OCI-LY7 (cell line): ENCODE results near the gene SLC19A1. TPM values are rescaled to one million over a fixed set of nuclear protein-coding genes. Genes with fewer than 3 reads are reported as not detected.

Source experiments
- BruUV-seq: library from RNA; stranded (reverse); fragments of 400-500 nt; replicated peaks from 2 replicates; lab custom pipeline; 2021; lab: Mats Ljungman, UMichigan
- CTCF ChIA-PET: fragments of 300-600 bp; sonication (Branson Sonifier 250); formaldehyde crosslinking; loops from one replicate; lab custom pipeline; 2022; ENCODE audit warnings: antibody characterized with exemption; ENCODE audit not compliant: unreplicated experiment; lab: Charles Lee
- POLR2A ChIA-PET: fragments of 300-600 bp; sonication (Branson Sonifier 250); formaldehyde crosslinking; loops from one replicate; lab custom pipeline; 2022; ENCODE audit warnings: antibody characterized with exemption; lab: Charles Lee
- DNase-seq: peaks from one replicate; pipeline ENCODE4 v3.0.0-alpha.2; 2015; ENCODE audit warnings: low spot score
- H2AFZ ChIP-seq: fragments of 200-600 bp; sonication (generic), shearing (Covaris generic); 2 replicates; pipeline ENCODE4 v1.6.1; 2014; ENCODE audit warnings: mild to moderate bottlenecking, antibody characterized with exemption, low read length, moderate library complexity
- H3K27ac ChIP-seq: fragments of 200-600 bp; sonication (generic); 2 replicates; pipeline ENCODE4 v1.5.1; 2014; ENCODE audit warnings: mixed run types, low read depth, mild to moderate bottlenecking, moderate library complexity, low read length, inconsistent platforms; ENCODE audit not compliant: poor library complexity, severe bottlenecking
- H3K36me3 ChIP-seq: fragments of 200-600 bp; sonication (generic); 2 replicates; pipeline ENCODE4 v1.6.1; 2014; ENCODE audit warnings: mild to moderate bottlenecking, antibody characterized with exemption, low read length, moderate library complexity, mixed read lengths; ENCODE audit not compliant: insufficient read depth
- H3K4me1 ChIP-seq: fragments of 200-600 bp; sonication (generic); 2 replicates; pipeline ENCODE4 v1.5.1; 2014; ENCODE audit warnings: mild to moderate bottlenecking, low read length; ENCODE audit not compliant: insufficient read depth, poor library complexity, severe bottlenecking
- H3K4me2 ChIP-seq: fragments of 200-600 bp; sonication (generic); 2 replicates; pipeline ENCODE4 v1.6.1; 2014; ENCODE audit warnings: mild to moderate bottlenecking, low read length
- H3K4me3 ChIP-seq: fragments of 200-600 bp; sonication (generic); 2 replicates; pipeline ENCODE4 v1.5.1; 2014; ENCODE audit warnings: mild to moderate bottlenecking, low read depth, low read length; ENCODE audit not compliant: poor library complexity, severe bottlenecking
- H3K79me2 ChIP-seq: fragments of 200-600 bp; sonication (generic); 2 replicates; pipeline ENCODE4 v1.6.1; 2016; ENCODE audit warnings: low read depth, mild to moderate bottlenecking, low read length, moderate library complexity, mixed read lengths; ENCODE audit not compliant: insufficient read depth
- H3K9me2 ChIP-seq: fragments of 200-600 bp; sonication (generic); 2 replicates; pipeline ENCODE4 v1.6.1; 2016; ENCODE audit warnings: mild to moderate bottlenecking, low read length, mixed read lengths; ENCODE audit not compliant: insufficient read depth
- H3K9me3 ChIP-seq: fragments of 200-600 bp; sonication (generic); 2 replicates; pipeline ENCODE4 v1.6.1; 2014; ENCODE audit warnings: mild to moderate bottlenecking, mixed run types, low read length, mixed read lengths
- H4K20me1 ChIP-seq: fragments of 200-600 bp; sonication (generic); 2 replicates; pipeline ENCODE4 v1.6.1; 2014; ENCODE audit warnings: mild to moderate bottlenecking, antibody characterized with exemption, low read length, moderate library complexity, mixed read lengths; ENCODE audit not compliant: insufficient read depth
- EZH2phosphoT487 ChIP-seq: fragments of 200-600 bp; sonication (generic); IDR thresholded peaks from 2 replicates; pipeline ENCODE4 v1.6.1; 2018; ENCODE audit warnings: low read depth, borderline replicate concordance, mild to moderate bottlenecking, mixed run types, antibody characterized with exemption, low read length, moderate library complexity, mixed read lengths
- intact Hi-C: fragments of 100-400 bp; cut with micrococcal nuclease; formaldehyde crosslinking; loops from one replicate; pipeline ENCODE4 v1.10.0; 2022; ENCODE audit not compliant: unreplicated experiment
- total RNA-seq, 2 experiments: library from RNA; depleted of rRNA in 1 of 2; stranded (reverse); fragments of >200 nt in 1 of 2; shearing (Covaris generic) in 1 of 2; gene quantifications; 2 replicates each; pipeline ENCODE4 v1.2.3, GENCODE V29; 2014 to 2022
- TF ChIP-seq, protein P1 (sequence below): fragments of 200-600 bp; sonication (generic); conservative IDR thresholded peaks from 2 replicates; pipeline ENCODE4 v1.5.1; 2014; ENCODE audit warnings: mild to moderate bottlenecking, antibody characterized with exemption, low read length, moderate library complexity, mixed read lengths

The SLC19A1 gene
- total RNA-seq, 2 experiments from 2014 or later: 17.9 to 41.2 TPM

DNA sequence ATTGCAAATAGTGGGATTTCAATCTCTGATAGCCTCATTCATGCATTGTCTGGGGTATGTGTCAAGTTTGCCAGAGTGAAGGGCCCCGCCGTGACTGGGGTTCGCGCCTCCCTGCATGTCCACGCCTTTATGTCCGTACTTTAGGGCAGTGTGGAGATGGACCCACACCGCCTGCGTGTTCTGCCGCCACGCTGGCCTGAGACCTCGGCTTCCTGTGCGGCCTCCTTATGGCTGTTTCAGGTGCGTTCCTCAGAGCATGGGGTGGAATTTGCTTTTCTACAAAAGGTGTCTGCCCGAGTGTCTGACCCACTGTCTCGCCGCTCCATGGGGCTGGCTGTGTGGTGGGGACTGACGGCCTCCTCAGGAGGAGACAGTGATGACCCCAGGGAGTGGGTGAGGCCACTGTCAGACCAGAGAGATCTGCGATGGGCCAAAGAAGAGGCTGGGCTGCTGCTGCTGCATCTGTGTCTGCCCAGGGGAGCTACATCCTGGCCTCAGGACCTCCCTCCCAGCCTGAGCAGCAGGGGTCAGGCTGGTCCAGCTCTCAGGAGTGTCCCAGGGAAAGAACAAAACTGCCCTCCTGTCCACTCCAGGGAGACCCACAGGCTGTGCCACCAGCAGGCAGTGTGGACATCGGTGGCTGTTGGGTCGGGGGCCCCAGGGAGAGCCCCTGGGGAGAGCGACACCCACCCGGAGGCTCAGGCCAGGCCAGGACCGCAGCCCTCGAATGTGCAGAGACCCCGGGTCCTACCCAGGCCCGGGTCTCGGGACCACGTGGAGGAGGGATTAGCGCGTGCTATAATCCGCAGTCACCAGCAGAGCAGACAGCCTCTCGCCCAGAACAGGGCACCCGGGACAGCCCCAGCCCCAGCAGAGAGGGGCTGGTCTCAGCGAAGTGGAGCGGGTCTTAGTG is 9.8 kb upstream of the SLC19A1 start:
- CTCF ChIA-PET: no interaction called here
- BruUV-seq: no TSS peak
- Histone ChIP-seq H3K9me3 (no peaks in the 10 kb centered on the region), H3K9me2 (no peaks in the 10 kb centered on the region), H3K4me2 (no peak overlapping the region), H2AFZ (no peak overlapping the region), H4K20me1 (no peaks in the 10 kb centered on the region), H3K4me3 (no peak overlapping the region), H3K36me3 (no peaks in the 10 kb centered on the region), H3K4me1 (peaks cover 25% of the 10 kb centered on the region), H3K27ac (no peak overlapping the region), H3K79me2 (no peaks in the 10 kb centered on the region)
- DNase-seq: no peak
- POLR2A ChIA-PET: no interaction called here
- intact Hi-C loops: no loop called here
- no peak for TF ChIP-seq EZH2phosphoT487
- TF ChIP-seq, protein P1, sequence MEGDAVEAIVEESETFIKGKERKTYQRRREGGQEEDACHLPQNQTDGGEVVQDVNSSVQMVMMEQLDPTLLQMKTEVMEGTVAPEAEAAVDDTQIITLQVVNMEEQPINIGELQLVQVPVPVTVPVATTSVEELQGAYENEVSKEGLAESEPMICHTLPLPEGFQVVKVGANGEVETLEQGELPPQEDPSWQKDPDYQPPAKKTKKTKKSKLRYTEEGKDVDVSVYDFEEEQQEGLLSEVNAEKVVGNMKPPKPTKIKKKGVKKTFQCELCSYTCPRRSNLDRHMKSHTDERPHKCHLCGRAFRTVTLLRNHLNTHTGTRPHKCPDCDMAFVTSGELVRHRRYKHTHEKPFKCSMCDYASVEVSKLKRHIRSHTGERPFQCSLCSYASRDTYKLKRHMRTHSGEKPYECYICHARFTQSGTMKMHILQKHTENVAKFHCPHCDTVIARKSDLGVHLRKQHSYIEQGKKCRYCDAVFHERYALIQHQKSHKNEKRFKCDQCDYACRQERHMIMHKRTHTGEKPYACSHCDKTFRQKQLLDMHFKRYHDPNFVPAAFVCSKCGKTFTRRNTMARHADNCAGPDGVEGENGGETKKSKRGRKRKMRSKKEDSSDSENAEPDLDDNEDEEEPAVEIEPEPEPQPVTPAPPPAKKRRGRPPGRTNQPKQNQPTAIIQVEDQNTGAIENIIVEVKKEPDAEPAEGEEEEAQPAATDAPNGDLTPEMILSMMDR: no peak

DNA sequence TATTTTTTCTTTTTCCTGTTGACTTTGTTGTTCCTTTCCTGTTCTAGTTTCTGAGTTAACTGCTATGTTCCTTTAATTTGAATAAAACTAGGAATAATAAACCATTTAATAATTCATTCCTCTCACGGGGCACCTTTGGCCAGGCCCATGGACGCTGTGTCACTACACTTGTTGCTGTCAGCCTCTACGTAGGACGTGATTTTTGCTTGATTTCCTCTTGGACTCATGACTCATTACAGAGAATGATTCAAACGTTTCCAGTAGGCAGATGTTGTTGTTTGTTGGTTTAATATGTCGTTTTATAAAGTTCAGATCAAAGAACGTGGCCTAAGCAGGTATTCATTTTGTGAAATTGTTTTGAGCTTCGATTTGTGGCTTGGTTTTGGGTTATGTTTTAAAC is 9.1 kb upstream of the SLC19A1 start:
- intact Hi-C loops: no loop called here
- peaks cover 25% of the 10 kb centered on the region for H3K4me1 ChIP-seq
- H3K36me3 ChIP-seq: no peaks in the 10 kb centered on the region
- no peaks in the 10 kb centered on the region for H4K20me1 ChIP-seq
- H3K4me2 ChIP-seq: no peak overlapping the region
- no peak for TF ChIP-seq EZH2phosphoT487
- TF ChIP-seq, protein P1: no peak
- no peak for DNase-seq
- ChIA-PET POLR2A (no interaction called here), CTCF (no interaction called here)
- no peaks in the 10 kb centered on the region for H3K79me2 ChIP-seq
- no TSS peak for BruUV-seq
- no peak overlapping the region for H2AFZ ChIP-seq
- no peak overlapping the region for H3K4me3 ChIP-seq
- H3K27ac ChIP-seq: no peak overlapping the region
- no peaks in the 10 kb centered on the region for H3K9me2 ChIP-seq
- no peaks in the 10 kb centered on the region for H3K9me3 ChIP-seq
